K562 (cell line): ENCODE results near the gene CASP9. TPM values are rescaled to one million over a fixed set of nuclear protein-coding genes. Genes with fewer than 3 reads are reported as not detected.
A peak's percentile ranks its signal among the peaks of the same experiment; 100 is the strongest.

ENCODE experiments used
- ATAC-seq: fragments of 200-7000 bp; cut with Tn5 transposase; 3 replicates; pipeline ENCODE4 v1.9.1; 2020; ENCODE audit warnings: moderate library complexity
- BruUV-seq: library from RNA; stranded (reverse); fragments of 400-500 nt; replicated peaks from 2 replicates; lab custom pipeline; 2021; lab: Mats Ljungman, UMichigan
- CTCF ChIA-PET: fragments of 300-600 bp; formaldehyde crosslinking; extraction: SDS; loops from one replicate; lab custom pipeline; 2021; ENCODE audit warnings: low intra/inter-chr PET ratio; lab: Yijun Ruan, JAX
- POLR2A ChIA-PET: fragments of 300-600, 350-650 bp; sonication (Branson Sonifier 250); formaldehyde crosslinking; extraction: SDS; loops from one replicate; lab custom pipeline; 2021; ENCODE audit warnings: antibody characterized with exemption, inconsistent platforms; lab: Yijun Ruan, JAX
- DNase-seq, 4 experiments: peaks; one replicate each; pipeline versions ENCODE4 v3.0.0 to v3.0.0-alpha.2; 2011 to 2018; ENCODE audit warnings: low spot score in 3 of 4, mixed read lengths in 3 of 4; ENCODE audit errors: extremely low read depth in 1 of 4
- FAIRE-seq: peaks from 2 replicates; lab custom pipeline; 2011; peaks lifted over from hg19 to GRCh38; lab: Jason Lieb, UNC
- H2AFZ ChIP-seq: 2 replicates; pipeline ENCODE4 v1.6.0; 2011; ENCODE audit warnings: low read depth, low read length, control low read depth, inconsistent platforms
- H3K27ac ChIP-seq: fragments of 200-600 bp; 3 replicates; pipeline ENCODE4 v1.8.0; 2011; ENCODE audit warnings: low read depth, mild to moderate bottlenecking, control low read depth, inconsistent platforms, low read length, moderate library complexity, mixed read lengths; ENCODE audit errors: extremely low read depth
- H3K27me3 ChIP-seq, 2 experiments: fragments of 300-600 bp in 1 of 2; 2 replicates in 1 of 2; 3 replicates in 1 of 2; pipeline versions ENCODE4 v1.6.0 to v1.8.0; 2011; ENCODE audit warnings: inconsistent platforms in 2 of 2, low read length in 2 of 2, mild to moderate bottlenecking in 1 of 2, mixed read lengths in 1 of 2, moderate library complexity in 1 of 2; ENCODE audit not compliant: control insufficient read depth in 2 of 2, insufficient read depth in 2 of 2
- H3K36me3 ChIP-seq: fragments of 300-600 bp; 3 replicates; pipeline ENCODE4 v1.8.0; 2011; ENCODE audit warnings: mild to moderate bottlenecking, low read length, inconsistent platforms; ENCODE audit not compliant: control insufficient read depth, insufficient read depth
- H3K4me1 ChIP-seq, 2 experiments: fragments of 200-600 bp in 1 of 2; replicated peaks in 1 of 2; 2 replicates in 1 of 2; 3 replicates in 1 of 2; pipeline versions ENCODE4 v1.5.1 to v1.8.0; 2011; ENCODE audit warnings: inconsistent platforms in 2 of 2, low read length in 2 of 2, mild to moderate bottlenecking in 1 of 2, mixed read lengths in 1 of 2, moderate library complexity in 1 of 2; ENCODE audit not compliant: control insufficient read depth in 2 of 2, insufficient read depth in 2 of 2
- H3K4me2 ChIP-seq: 2 replicates; pipeline ENCODE4 v1.6.1; 2011; ENCODE audit warnings: low read length, control low read depth, inconsistent platforms, mixed read lengths; ENCODE audit not compliant: insufficient read depth
- H3K4me3 ChIP-seq: fragments of 200-600 bp; sonication (generic), shearing (Covaris generic); 2 replicates; pipeline ENCODE4 v1.5.1; 2016; ENCODE audit warnings: control low read depth, inconsistent platforms
- H3K79me2 ChIP-seq: fragments of 200-600 bp; 3 replicates; pipeline ENCODE4 v1.8.0; 2011; ENCODE audit warnings: low read length, inconsistent platforms; ENCODE audit not compliant: control insufficient read depth, insufficient read depth
- H3K9ac ChIP-seq, 2 experiments: 2 replicates each; pipeline versions ENCODE4 v1.6.0 to v1.6.1; 2011; ENCODE audit warnings: low read depth in 2 of 2, low read length in 2 of 2, control low read depth in 1 of 2, inconsistent platforms in 1 of 2, mild to moderate bottlenecking in 1 of 2, mixed read lengths in 1 of 2; ENCODE audit not compliant: insufficient read depth in 1 of 2
- H3K9me1 ChIP-seq: one replicate; pipeline ENCODE4 v1.6.0; 2011; ENCODE audit warnings: inconsistent platforms, mild to moderate bottlenecking, low read length, moderate library complexity; ENCODE audit not compliant: control insufficient read depth, insufficient read depth
- H3K9me3 ChIP-seq: replicated peaks from 2 replicates; pipeline ENCODE4 v1.5.1; 2011; ENCODE audit warnings: low read depth, low read length, inconsistent platforms; ENCODE audit not compliant: control insufficient read depth, insufficient read depth
- H4K20me1 ChIP-seq: replicated peaks from 2 replicates; pipeline ENCODE4 v1.6.1; 2011; ENCODE audit warnings: low read length, inconsistent platforms, mixed read lengths; ENCODE audit not compliant: control insufficient read depth, insufficient read depth
- CEBPG ChIP-seq, 3 experiments: fragments of 200-800 bp in 1 of 3; sonication (Bioruptor generic) in 1 of 3; sonication (generic) in 1 of 3; formaldehyde crosslinking in 1 of 3; IDR thresholded peaks in 2 of 3; conservative IDR thresholded peaks in 1 of 3; 2 replicates each; pipeline versions ENCODE4 v1.6.1 to v1.8.0; 2016 to 2022; ENCODE audit warnings: missing compliant biosample characterization in 2 of 3, missing genetic modification characterization in 2 of 3, mild to moderate bottlenecking in 1 of 3, missing genetic modification reagents in 1 of 3
- MEF2A ChIP-seq: IDR thresholded peaks from 2 replicates; pipeline ENCODE4 v1.6.1; 2011; ENCODE audit warnings: low read depth, mild to moderate bottlenecking, low read length, moderate library complexity; ENCODE audit not compliant: control insufficient read depth
- POU5F1 ChIP-seq: fragments of 150-350 bp; IDR thresholded peaks from 2 replicates; pipeline ENCODE4 v1.6.1; 2014; ENCODE audit warnings: borderline replicate concordance, low read length, low read depth, mild to moderate bottlenecking; ENCODE audit not compliant: partially characterized antibody
- RBFOX2 ChIP-seq: fragments of 200-400 bp; formaldehyde crosslinking; IDR thresholded peaks from 2 replicates; pipeline ENCODE4 v1.6.1; 2017; ENCODE audit warnings: low read depth, mild to moderate bottlenecking, low read length, moderate library complexity
- TCF7 ChIP-seq: sonication (generic); IDR thresholded peaks from 2 replicates; pipeline ENCODE4 v1.6.1; 2016; ENCODE audit warnings: antibody characterized with exemption, borderline replicate concordance
- WGBS: fragments of 100-300 bp; shearing (Covaris generic); methylation state at CpG from one replicate; pipeline ENCODE4 v1.1.6; 2016; ENCODE audit warnings: low coverage, mixed read lengths; ENCODE audit not compliant: insufficient coverage; ENCODE audit errors: missing lambda C conversion rate; 5-methylcytosine and 5-hydroxymethylcytosine counted together
- in situ Hi-C: fragments of 300-500 bp; cut with MboI; formaldehyde crosslinking; loops from 4 replicates; pipeline ENCODE4 v1.15.0; 2018; ENCODE audit warnings: inconsistent platforms, mixed read lengths
- intact Hi-C: fragments of 100-400 bp; cut with micrococcal nuclease; formaldehyde crosslinking; loops from 2 replicates; pipeline ENCODE4 v1.14.2; 2022
- polyA plus RNA-seq, 8 experiments: library from polyadenylated mRNA; depleted of rRNA in 4 of 8; stranded (reverse) in 5 of 8; unstranded in 3 of 8; fragments of >200 nt; fragmentation: Nextera tagmentation in 2 of 8; fragmentation: Illumina TruSeq in 1 of 8; extraction: Ambion mirVana in 2 of 8; extraction: Trizol in 1 of 8; gene quantifications; 2 replicates each; pipeline versions ENCODE4 v1.2.1 to v1.2.3, GENCODE V29; 2011 to 2014; ENCODE audit warnings: inconsistent platforms in 1 of 8, missing spikeins in 1 of 8
- total RNA-seq, 7 experiments: library from RNA; depleted of rRNA in 6 of 7; stranded (reverse); fragments of >200 nt in 6 of 7; fragmentation: Illumina TruSeq in 2 of 7; extraction: Trizol in 2 of 7; gene quantifications; 2 replicates each; pipeline versions ENCODE4 v1.2.1 to v1.2.3, GENCODE V29; 2011 to 2021; ENCODE audit warnings: low replicate concordance in 1 of 7
- TF ChIP-seq, protein P1 (sequence below): fragments of 200-800 bp; sonication (Bioruptor generic); IDR thresholded peaks from 2 replicates; pipeline ENCODE4 v1.6.1; 2017; ENCODE audit warnings: missing genetic modification characterization, missing compliant biosample characterization
- TF ChIP-seq, protein P2 (sequence below): fragments of 250-450 bp; sonication (Bioruptor Pico); IDR thresholded peaks from 2 replicates; pipeline ENCODE4 v1.5.1; 2021; ENCODE audit warnings: mild to moderate bottlenecking
- TF ChIP-seq, protein P3 (sequence below): fragments of 450-650 bp; formaldehyde crosslinking; IDR thresholded peaks from 2 replicates; pipeline ENCODE4 v1.4.0; 2020; ENCODE audit warnings: mild to moderate bottlenecking, moderate library complexity
- TF ChIP-seq, protein P4 (sequence below): fragments of 250-450 bp; sonication (Bioruptor Pico); IDR thresholded peaks from 2 replicates; pipeline ENCODE4 v1.5.0; 2021
- TF ChIP-seq, protein P5 (sequence below): fragments of 250-450 bp; sonication (Bioruptor Pico); IDR thresholded peaks from 2 replicates; pipeline ENCODE4 v1.8.0; 2021; ENCODE audit warnings: moderate library complexity, mild to moderate bottlenecking, inconsistent platforms

CASP9 gene
- total and polyA plus RNA-seq, 9 of the 15 experiments (the other 6 are each of a cell fraction or from before 2014, with no cell fraction given), result 10.8 to 54.1 (median 30.7) TPM

DNA sequence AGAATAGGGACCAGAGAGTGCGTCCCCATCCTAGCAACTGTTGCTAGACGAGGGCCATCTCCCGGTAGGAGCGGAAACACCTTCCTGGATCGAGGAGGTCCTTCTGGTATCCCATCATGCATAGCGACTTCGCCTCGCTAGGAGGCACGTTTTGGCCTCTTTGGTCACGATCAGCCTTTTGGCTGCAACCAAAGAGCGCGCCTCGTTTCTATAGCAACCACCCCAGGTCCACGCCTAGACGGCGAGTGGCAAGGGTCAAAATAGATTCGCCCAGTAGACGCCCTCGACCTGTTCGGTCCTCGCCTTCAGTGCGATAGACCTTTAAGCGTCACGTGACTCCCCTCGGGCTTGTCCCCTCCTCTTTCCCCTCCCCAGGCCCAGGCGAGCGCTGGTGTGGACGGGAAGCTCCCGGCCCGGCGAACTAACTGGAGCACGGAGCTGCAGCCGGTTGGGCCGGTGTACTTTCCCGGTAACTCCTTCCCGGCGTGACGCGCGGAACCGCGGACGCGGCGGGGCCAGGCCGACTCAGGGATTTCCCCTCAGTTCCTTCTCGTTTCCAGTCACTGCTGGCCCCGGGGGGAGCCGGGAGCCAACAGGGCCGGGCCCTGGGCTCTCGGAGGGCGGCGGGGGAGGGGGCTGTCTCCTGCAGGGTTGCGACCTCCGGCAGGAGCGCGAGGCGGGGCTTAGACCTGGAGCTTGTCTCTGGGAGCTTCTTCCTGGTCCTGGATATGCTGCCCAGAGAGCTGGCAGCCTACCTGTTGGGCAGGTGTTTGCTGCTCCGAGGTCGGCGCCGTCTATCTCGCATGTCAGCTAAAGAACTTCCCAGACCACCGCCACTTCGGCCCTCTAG lies 2.7 kb upstream of the CASP9 start, which contains the start of gene DNAJC16:
DNAJC16 (plus strand) TSS at position 359 of the 850 bp plus-strand sequence. CDS start 2,258 bp downstream, outside the sequence.
- under 1% methylated on average over 63 of the region's 65 CpGs for WGBS
- POLR2A ChIA-PET, result interaction anchor here (0.6 to 1.6 kb wide), 9 partner anchors 9 to 705 kb away, joined by 3 to 8 read pairs (median 3); no protein-coding TSS in a partner anchor
- peak; percentile 100 for FAIRE-seq
- Histone ChIP-seq H3K27me3 (no peaks in the 10 kb centered on the region), H3K27ac (peak within 1 kb of the TSS; percentile 77), H3K36me3 (peaks cover 31% of the 10 kb centered on the region), H3K4me3 (peak within 1 kb of the TSS; percentile 77), H2AFZ (peak within 1 kb of the TSS; percentile 63), H3K79me2 (peaks cover 56% of the 10 kb centered on the region), H3K9me3 (no peaks in the 10 kb centered on the region), H3K4me1 (peaks cover 7 to 25% of the 10 kb centered on the region in 2 experiments; a peak in 4 of 5 replicates), H3K9ac (peak within 1 kb of the TSS; percentile 84 to 93), H3K4me2 (peak within 1 kb of the TSS; percentile 95), H4K20me1 (no peaks in the 10 kb centered on the region), H3K9me1 (no peaks in the 10 kb centered on the region)
- ATAC-seq, result peak; percentile 83
- intact Hi-C loops (loop anchor here (2.0 to 10.0 kb wide), 3 partner anchors 16 to 308 kb away; partner anchors contain the start of gene DDI2), in situ Hi-C loops (no loop called here)
- peak; percentile 92 to 100 (median 93) for DNase-seq
- CTCF ChIA-PET, result interaction anchor here (0.6 kb wide), 1 partner anchor 71 kb away, joined by 3 read pairs; no protein-coding TSS in a partner anchor
- no TSS peak for BruUV-seq
- TF ChIP-seq POU5F1 (peak; percentile 94), CEBPG (CRISPR knock-in tag; IDR thresholded peaks at IDR 0.05) (no peak), CEBPG (tag; conservative IDR thresholded peaks at IDR 0.05 in 1 of 2, IDR thresholded peaks at IDR 0.05 in 1 of 2) (no peak), MEF2A (no peak), TCF7 (0 out of 2 replicates have a peak, but pooled peaks have one; percentile 67), RBFOX2 (peak; percentile 97)
- TF ChIP-seq, protein P1, sequence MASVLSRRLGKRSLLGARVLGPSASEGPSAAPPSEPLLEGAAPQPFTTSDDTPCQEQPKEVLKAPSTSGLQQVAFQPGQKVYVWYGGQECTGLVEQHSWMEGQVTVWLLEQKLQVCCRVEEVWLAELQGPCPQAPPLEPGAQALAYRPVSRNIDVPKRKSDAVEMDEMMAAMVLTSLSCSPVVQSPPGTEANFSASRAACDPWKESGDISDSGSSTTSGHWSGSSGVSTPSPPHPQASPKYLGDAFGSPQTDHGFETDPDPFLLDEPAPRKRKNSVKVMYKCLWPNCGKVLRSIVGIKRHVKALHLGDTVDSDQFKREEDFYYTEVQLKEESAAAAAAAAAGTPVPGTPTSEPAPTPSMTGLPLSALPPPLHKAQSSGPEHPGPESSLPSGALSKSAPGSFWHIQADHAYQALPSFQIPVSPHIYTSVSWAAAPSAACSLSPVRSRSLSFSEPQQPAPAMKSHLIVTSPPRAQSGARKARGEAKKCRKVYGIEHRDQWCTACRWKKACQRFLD, result peak; percentile 80
- TF ChIP-seq, protein P2, sequence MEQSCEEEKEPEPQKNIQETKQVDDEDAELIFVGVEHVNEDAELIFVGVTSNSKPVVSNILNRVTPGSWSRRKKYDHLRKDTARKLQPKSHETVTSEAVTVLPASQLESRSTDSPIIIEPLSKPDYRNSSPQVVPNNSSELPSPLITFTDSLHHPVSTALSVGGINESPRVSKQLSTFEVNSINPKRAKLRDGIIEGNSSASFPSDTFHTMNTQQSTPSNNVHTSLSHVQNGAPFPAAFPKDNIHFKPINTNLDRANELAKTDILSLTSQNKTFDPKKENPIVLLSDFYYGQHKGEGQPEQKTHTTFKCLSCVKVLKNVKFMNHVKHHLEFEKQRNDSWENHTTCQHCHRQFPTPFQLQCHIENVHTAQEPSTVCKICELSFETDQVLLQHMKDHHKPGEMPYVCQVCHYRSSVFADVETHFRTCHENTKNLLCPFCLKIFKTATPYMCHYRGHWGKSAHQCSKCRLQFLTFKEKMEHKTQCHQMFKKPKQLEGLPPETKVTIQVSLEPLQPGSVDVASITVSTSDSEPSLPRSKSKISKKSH (CRISPR knock-in tag), result no peak
- TF ChIP-seq, protein P3, sequence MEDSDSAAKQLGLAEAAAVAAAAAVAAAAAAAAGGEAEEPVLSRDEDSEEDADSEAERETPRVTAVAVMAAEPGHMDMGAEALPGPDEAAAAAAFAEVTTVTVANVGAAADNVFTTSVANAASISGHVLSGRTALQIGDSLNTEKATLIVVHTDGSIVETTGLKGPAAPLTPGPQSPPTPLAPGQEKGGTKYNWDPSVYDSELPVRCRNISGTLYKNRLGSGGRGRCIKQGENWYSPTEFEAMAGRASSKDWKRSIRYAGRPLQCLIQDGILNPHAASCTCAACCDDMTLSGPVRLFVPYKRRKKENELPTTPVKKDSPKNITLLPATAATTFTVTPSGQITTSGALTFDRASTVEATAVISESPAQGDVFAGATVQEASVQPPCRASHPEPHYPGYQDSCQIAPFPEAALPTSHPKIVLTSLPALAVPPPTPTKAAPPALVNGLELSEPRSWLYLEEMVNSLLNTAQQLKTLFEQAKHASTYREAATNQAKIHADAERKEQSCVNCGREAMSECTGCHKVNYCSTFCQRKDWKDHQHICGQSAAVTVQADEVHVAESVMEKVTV (CRISPR knock-in tag), result no peak
- TF ChIP-seq, protein P4, sequence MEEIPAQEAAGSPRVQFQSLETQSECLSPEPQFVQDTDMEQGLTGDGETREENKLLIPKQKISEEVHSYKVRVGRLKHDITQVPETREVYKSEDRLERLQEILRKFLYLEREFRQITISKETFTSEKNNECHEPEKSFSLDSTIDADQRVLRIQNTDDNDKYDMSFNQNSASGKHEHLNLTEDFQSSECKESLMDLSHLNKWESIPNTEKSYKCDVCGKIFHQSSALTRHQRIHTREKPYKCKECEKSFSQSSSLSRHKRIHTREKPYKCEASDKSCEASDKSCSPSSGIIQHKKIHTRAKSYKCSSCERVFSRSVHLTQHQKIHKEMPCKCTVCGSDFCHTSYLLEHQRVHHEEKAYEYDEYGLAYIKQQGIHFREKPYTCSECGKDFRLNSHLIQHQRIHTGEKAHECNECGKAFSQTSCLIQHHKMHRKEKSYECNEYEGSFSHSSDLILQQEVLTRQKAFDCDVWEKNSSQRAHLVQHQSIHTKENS (CRISPR knock-in tag), result no peak
- TF ChIP-seq, protein P5, sequence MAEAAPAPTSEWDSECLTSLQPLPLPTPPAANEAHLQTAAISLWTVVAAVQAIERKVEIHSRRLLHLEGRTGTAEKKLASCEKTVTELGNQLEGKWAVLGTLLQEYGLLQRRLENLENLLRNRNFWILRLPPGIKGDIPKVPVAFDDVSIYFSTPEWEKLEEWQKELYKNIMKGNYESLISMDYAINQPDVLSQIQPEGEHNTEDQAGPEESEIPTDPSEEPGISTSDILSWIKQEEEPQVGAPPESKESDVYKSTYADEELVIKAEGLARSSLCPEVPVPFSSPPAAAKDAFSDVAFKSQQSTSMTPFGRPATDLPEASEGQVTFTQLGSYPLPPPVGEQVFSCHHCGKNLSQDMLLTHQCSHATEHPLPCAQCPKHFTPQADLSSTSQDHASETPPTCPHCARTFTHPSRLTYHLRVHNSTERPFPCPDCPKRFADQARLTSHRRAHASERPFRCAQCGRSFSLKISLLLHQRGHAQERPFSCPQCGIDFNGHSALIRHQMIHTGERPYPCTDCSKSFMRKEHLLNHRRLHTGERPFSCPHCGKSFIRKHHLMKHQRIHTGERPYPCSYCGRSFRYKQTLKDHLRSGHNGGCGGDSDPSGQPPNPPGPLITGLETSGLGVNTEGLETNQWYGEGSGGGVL (CRISPR knock-in tag), result no peak
